H9 (cell line): ENCODE data around the gene MED17. TPM values are rescaled to one million over a fixed set of nuclear protein-coding genes. Genes with fewer than 3 reads are reported as not detected.
A peak's percentile ranks its signal among the peaks of the same experiment; 100 is the strongest.

ENCODE experiments used
- DNase-seq: peaks from one replicate; pipeline ENCODE4 v3.0.0-alpha.2; 2017
- H2AFZ ChIP-seq: one replicate; pipeline ENCODE4 v1.6.1; 2013; ENCODE audit warnings: mild to moderate bottlenecking, low read length, control low read depth, moderate library complexity
- H2AK5ac ChIP-seq: 2 replicates; pipeline ENCODE4 v1.6.1; 2013; ENCODE audit warnings: low read length, control low read depth, mixed read lengths; ENCODE audit not compliant: insufficient read length
- H2BK120ac ChIP-seq: one replicate; pipeline ENCODE4 v1.6.1; 2013; ENCODE audit warnings: low read depth, mild to moderate bottlenecking, low read length, control low read depth, inconsistent platforms; ENCODE audit not compliant: poor library complexity, severe bottlenecking
- H2BK12ac ChIP-seq: 2 replicates; pipeline ENCODE4 v1.6.1; 2013; ENCODE audit warnings: low read length, control low read depth, mixed read lengths, low read depth; ENCODE audit not compliant: insufficient read length
- H2BK15ac ChIP-seq: 2 replicates; pipeline ENCODE4 v1.6.1; 2013; ENCODE audit warnings: low read depth, low read length, control low read depth
- H2BK20ac ChIP-seq: one replicate; pipeline ENCODE4 v1.6.1; 2013; ENCODE audit warnings: low read depth, mild to moderate bottlenecking, low read length, control low read depth, inconsistent platforms; ENCODE audit not compliant: poor library complexity, severe bottlenecking
- H2BK5ac ChIP-seq: 2 replicates; pipeline ENCODE4 v1.6.1; 2013; ENCODE audit warnings: low read length, control low read depth, mixed read lengths; ENCODE audit not compliant: insufficient read length
- H3K14ac ChIP-seq: 2 replicates; pipeline ENCODE4 v1.6.1; 2013; ENCODE audit warnings: low read length, control low read depth; ENCODE audit not compliant: insufficient read depth
- H3K18ac ChIP-seq: 2 replicates; pipeline ENCODE4 v1.6.1; 2013; ENCODE audit warnings: low read depth, mild to moderate bottlenecking, mixed read lengths, low read length, control low read depth; ENCODE audit not compliant: insufficient read length
- H3K23ac ChIP-seq: 2 replicates; pipeline ENCODE4 v1.6.1; 2013; ENCODE audit warnings: low read length, control low read depth, mixed read lengths, low read depth; ENCODE audit not compliant: insufficient read length
- H3K23me2 ChIP-seq: 2 replicates; pipeline ENCODE4 v1.6.1; 2013; ENCODE audit warnings: low read depth, mild to moderate bottlenecking, mixed read lengths, low read length, control low read depth; ENCODE audit not compliant: insufficient read length, poor library complexity, severe bottlenecking
- H3K27ac ChIP-seq: 2 replicates; pipeline ENCODE4 v1.5.1; 2013; ENCODE audit warnings: low read length, control low read depth, mixed read lengths, low read depth; ENCODE audit not compliant: insufficient read length
- H3K27me3 ChIP-seq: 2 replicates; pipeline ENCODE4 v1.6.1; 2013; ENCODE audit warnings: low read length, control low read depth, inconsistent platforms; ENCODE audit not compliant: insufficient read depth
- H3K4ac ChIP-seq: 2 replicates; pipeline ENCODE4 v1.6.1; 2013; ENCODE audit warnings: low read depth, mild to moderate bottlenecking, control low read depth, inconsistent platforms, low read length, moderate library complexity
- H3K4me1 ChIP-seq: 2 replicates; pipeline ENCODE4 v1.6.1; 2013; ENCODE audit warnings: low read length, control low read depth, inconsistent platforms; ENCODE audit not compliant: insufficient read depth
- H3K4me2 ChIP-seq: 2 replicates; pipeline ENCODE4 v1.6.1; 2013; ENCODE audit warnings: low read length, control low read depth, mixed read lengths; ENCODE audit not compliant: insufficient read length, insufficient read depth
- H3K56ac ChIP-seq: 2 replicates; pipeline ENCODE4 v1.6.1; 2013; ENCODE audit warnings: low read depth, mild to moderate bottlenecking, mixed read lengths, low read length, control low read depth; ENCODE audit not compliant: insufficient read length
- H3K79me1 ChIP-seq: 2 replicates; pipeline ENCODE4 v1.6.1; 2013; ENCODE audit warnings: low read depth, mild to moderate bottlenecking, moderate library complexity, low read length, control low read depth, inconsistent platforms; ENCODE audit not compliant: insufficient read depth, poor library complexity, severe bottlenecking
- H3K79me2 ChIP-seq: 2 replicates; pipeline ENCODE4 v1.6.1; 2013; ENCODE audit warnings: low read length, control low read depth, inconsistent platforms; ENCODE audit not compliant: insufficient read depth
- H3K9ac ChIP-seq: 2 replicates; pipeline ENCODE4 v1.6.1; 2013; ENCODE audit warnings: low read length, control low read depth, mixed read lengths; ENCODE audit not compliant: insufficient read length; ENCODE audit errors: extremely low read depth
- H3K9me3 ChIP-seq: one replicate; pipeline ENCODE4 v1.6.1; 2013; ENCODE audit warnings: low read depth, low read length, inconsistent platforms; ENCODE audit not compliant: control insufficient read depth
- H3T11ph ChIP-seq: one replicate; pipeline ENCODE4 v1.6.1; 2013; ENCODE audit warnings: mild to moderate bottlenecking, low read length, control low read depth, inconsistent platforms
- H4K20me1 ChIP-seq: one replicate; pipeline ENCODE4 v1.6.1; 2013; ENCODE audit not compliant: control insufficient read depth, insufficient read length, insufficient read depth
- H4K5ac ChIP-seq: 2 replicates; pipeline ENCODE4 v1.6.1; 2013; ENCODE audit warnings: low read depth, mild to moderate bottlenecking, mixed read lengths, low read length, control low read depth; ENCODE audit not compliant: insufficient read length
- H4K8ac ChIP-seq: replicated peaks from 2 replicates; pipeline ENCODE4 v1.6.1; 2013; ENCODE audit warnings: low read length, control low read depth, mixed read lengths, low read depth; ENCODE audit not compliant: insufficient read length
- H4K91ac ChIP-seq: 2 replicates; pipeline ENCODE4 v1.6.1; 2013; ENCODE audit warnings: low read depth, mild to moderate bottlenecking, moderate library complexity, mixed read lengths, low read length, control low read depth; ENCODE audit not compliant: insufficient read length
- H3K27ac Mint-ChIP-seq, 3 experiments: 2 replicates in 2 of 3; 3 replicates in 1 of 3; pipeline ENCODE4 v1.8.0; 2020 to 2021; ENCODE audit warnings: mixed read lengths in 3 of 3, mild to moderate bottlenecking in 1 of 3, moderate library complexity in 1 of 3
- H3K27me3 Mint-ChIP-seq: 2 replicates; pipeline ENCODE4 v1.8.0; 2021; ENCODE audit warnings: low read depth, mild to moderate bottlenecking, moderate library complexity, mixed read lengths
- H3K36me3 Mint-ChIP-seq, 3 experiments: 2 replicates in 2 of 3; 3 replicates in 1 of 3; pipeline ENCODE4 v1.8.0; 2020 to 2021; ENCODE audit warnings: low read depth in 3 of 3, mixed read lengths in 3 of 3; ENCODE audit not compliant: insufficient read depth in 1 of 3
- H3K4me1 Mint-ChIP-seq, 2 experiments: 2 replicates each; pipeline ENCODE4 v1.8.0; 2020; ENCODE audit warnings: mixed read lengths in 2 of 2
- H3K4me3 Mint-ChIP-seq, 2 experiments: 2 replicates in 1 of 2; 3 replicates in 1 of 2; pipeline ENCODE4 v1.8.0; 2020 to 2021; ENCODE audit warnings: mild to moderate bottlenecking in 2 of 2, mixed read lengths in 2 of 2, moderate library complexity in 1 of 2
- H3K9me3 Mint-ChIP-seq, 2 experiments: 2 replicates in 1 of 2; 3 replicates in 1 of 2; pipeline ENCODE4 v1.8.0; 2020; ENCODE audit warnings: mild to moderate bottlenecking in 2 of 2, mixed read lengths in 2 of 2, moderate library complexity in 1 of 2
- WGBS: extraction: QIAGEN DNeasy Blood & Tissue Kit; methylation state at CpG from one replicate; pipeline ENCODE4 v1.1.7; 2013; ENCODE audit warnings: missing lambda C conversion rate, low lambda C conversion rate, mixed read lengths; ENCODE audit not compliant: insufficient read length; ENCODE audit errors: extremely low coverage; 5-methylcytosine and 5-hydroxymethylcytosine counted together
- total RNA-seq: library from RNA; stranded (reverse); gene quantifications from 2 replicates; pipeline ENCODE4 v1.2.1, GENCODE V29; 2021
- TF ChIP-seq, protein P1 (sequence below): fragments of 200-600 bp; sonication (generic); conservative IDR thresholded peaks from 3 replicates; pipeline ENCODE4 v1.8.0; 2021; ENCODE audit warnings: antibody characterized with exemption, mild to moderate bottlenecking

The MED17 gene
- total RNA-seq, 1 experiment from 2014 or later: 43.3 TPM

DNA sequence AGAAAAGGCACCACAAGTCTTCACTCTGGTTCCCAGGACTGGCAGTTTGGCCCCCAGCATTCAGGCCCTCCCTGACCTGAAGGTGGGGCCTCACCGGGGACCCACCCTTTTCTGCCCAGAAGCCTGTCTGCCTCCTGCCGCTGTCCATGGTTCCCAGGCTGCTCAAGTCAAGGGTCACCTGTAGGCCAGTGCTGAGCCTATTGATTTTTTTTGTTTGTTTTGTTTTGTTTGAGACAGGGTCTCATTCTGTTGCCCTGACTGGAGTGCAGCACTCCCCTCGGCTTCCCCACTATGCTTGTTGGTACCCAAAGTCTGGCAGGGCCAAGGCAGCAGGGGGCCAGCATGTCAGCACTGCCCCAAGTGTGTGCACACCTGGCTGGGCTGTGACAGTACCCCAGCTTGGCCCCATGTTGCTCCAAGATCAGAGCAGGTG, 11.0 kb upstream of the MED17 start:
- Histone ChIP-seq H3K27me3 (no peaks in the 10 kb centered on the region; the same call in 1 of the 2 replicates), H2BK120ac (no peak overlapping the region), H3K4me2 (no peak overlapping the region), H4K20me1 (no peaks in the 10 kb centered on the region), H4K8ac (no peak overlapping the region), H3K56ac (no peak overlapping the region), H3K18ac (no peak overlapping the region), H2AFZ (no peak overlapping the region), H4K5ac (no peak overlapping the region), H2BK12ac (no peak overlapping the region), H3K14ac (no peak overlapping the region), H3K79me2 (no peaks in the 10 kb centered on the region), H3K23me2 (no peaks in the 10 kb centered on the region), H3K9ac (no peak overlapping the region), H3K23ac (no peak overlapping the region), H4K91ac (no peak overlapping the region), H3K9me3 (no peaks in the 10 kb centered on the region), H3K27ac (no peak overlapping the region), H2BK20ac (no peak overlapping the region), H2BK15ac (no peak overlapping the region), H3T11ph (no peak overlapping the region), H3K79me1 (no peaks in the 10 kb centered on the region), H2AK5ac (no peak overlapping the region), H2BK5ac (no peak overlapping the region), H3K4ac (no peak overlapping the region), H3K4me1 (no peaks in the 10 kb centered on the region)
- Mint-ChIP-seq H3K27ac (no peak overlapping the region), H3K27me3 (no peaks in the 10 kb centered on the region), H3K4me1 (peaks cover 0 to 6% of the 10 kb centered on the region in 2 experiments; a peak in 3 of 4 replicates), H3K36me3 (peaks cover 0 to 2% (median 0%) of the 10 kb centered on the region in 3 experiments; a peak in 2 of 7 replicates), H3K4me3 (no peak overlapping the region), H3K9me3 (no peaks in the 10 kb centered on the region)
- no CpG with 5 or more reads among the region's 3 CpGs for WGBS
- DNase-seq: peak; percentile 72
- TF ChIP-seq, protein P1, sequence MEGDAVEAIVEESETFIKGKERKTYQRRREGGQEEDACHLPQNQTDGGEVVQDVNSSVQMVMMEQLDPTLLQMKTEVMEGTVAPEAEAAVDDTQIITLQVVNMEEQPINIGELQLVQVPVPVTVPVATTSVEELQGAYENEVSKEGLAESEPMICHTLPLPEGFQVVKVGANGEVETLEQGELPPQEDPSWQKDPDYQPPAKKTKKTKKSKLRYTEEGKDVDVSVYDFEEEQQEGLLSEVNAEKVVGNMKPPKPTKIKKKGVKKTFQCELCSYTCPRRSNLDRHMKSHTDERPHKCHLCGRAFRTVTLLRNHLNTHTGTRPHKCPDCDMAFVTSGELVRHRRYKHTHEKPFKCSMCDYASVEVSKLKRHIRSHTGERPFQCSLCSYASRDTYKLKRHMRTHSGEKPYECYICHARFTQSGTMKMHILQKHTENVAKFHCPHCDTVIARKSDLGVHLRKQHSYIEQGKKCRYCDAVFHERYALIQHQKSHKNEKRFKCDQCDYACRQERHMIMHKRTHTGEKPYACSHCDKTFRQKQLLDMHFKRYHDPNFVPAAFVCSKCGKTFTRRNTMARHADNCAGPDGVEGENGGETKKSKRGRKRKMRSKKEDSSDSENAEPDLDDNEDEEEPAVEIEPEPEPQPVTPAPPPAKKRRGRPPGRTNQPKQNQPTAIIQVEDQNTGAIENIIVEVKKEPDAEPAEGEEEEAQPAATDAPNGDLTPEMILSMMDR: no peak
